ENCODE results near the gene ST3GAL4. TPM values are rescaled to one million over a fixed set of nuclear protein-coding genes. Genes with fewer than 3 reads are reported as not detected.
A peak's percentile ranks its signal among the peaks of the same experiment; 100 is the strongest.

ST3GAL4 gene
- total RNA-seq, 1 donor, result 13.8 TPM

DNA sequence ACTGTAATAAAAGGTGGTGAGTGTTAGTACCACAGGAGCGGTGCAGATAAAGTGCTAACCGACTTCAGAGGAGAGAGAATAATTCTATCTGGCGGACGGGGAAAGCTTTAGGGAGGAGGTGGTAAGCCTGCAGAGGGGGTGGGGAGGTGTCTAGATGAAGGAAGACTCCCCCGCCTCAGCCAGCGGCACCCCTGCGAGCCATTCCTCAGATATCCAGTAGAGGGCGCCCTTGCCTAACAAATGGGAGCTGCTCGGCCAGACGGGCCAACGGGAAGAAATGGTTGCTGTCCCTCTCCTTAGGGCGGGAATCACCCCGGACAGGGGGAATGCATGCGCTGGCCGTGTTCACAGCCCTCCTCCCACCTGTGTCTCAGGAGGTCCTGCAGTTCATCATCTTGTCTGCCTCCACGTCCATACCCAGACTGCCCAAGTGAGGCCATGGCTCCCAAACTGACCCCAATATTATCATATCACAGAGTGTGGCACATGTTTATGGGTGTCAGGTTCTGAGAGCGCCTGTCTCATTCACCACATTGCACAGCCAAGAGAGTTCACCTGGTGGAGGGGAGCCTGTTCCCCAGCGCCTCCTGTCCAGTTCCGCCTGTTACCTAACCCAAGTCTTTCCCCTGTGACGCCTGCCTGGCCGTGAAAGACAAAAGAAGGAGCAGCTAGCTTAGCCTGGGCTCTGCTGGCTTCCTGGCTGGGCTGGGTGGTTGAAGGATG is 85.5 kb downstream of the ST3GAL4 start:
- Histone ChIP-seq H2AFZ (ENCODE audit: low read length) (no peak overlapping the region), H3K4me2 (ENCODE audit: insufficient read depth, low read length) (peak overlapping the region; percentile 22), H3K79me2 (ENCODE audit: insufficient read depth, low read length) (no peaks in the 10 kb centered on the region), H3K9me3 (ENCODE audit: low read depth, low read length) (no peaks in the 10 kb centered on the region), H3K4me3 (ENCODE audit: insufficient read depth, low read length) (no peak overlapping the region), H3K27me3 (ENCODE audit: insufficient read depth, low read length) (no peaks in the 10 kb centered on the region), H3K36me3 (ENCODE audit: insufficient read depth, low read length) (no peaks in the 10 kb centered on the region), H4K20me1 (ENCODE audit: insufficient read depth, low read length) (no peaks in the 10 kb centered on the region), H3K4me1 (ENCODE audit: insufficient read depth, low read length) (no peaks in the 10 kb centered on the region), H3K27ac (ENCODE audit: low read depth, low read length) (no peak overlapping the region)
- peak; percentile 99 for DNase-seq (ENCODE audit: insufficient read length, low spot score, missing footprints)
- TF ChIP-seq, protein P1, sequence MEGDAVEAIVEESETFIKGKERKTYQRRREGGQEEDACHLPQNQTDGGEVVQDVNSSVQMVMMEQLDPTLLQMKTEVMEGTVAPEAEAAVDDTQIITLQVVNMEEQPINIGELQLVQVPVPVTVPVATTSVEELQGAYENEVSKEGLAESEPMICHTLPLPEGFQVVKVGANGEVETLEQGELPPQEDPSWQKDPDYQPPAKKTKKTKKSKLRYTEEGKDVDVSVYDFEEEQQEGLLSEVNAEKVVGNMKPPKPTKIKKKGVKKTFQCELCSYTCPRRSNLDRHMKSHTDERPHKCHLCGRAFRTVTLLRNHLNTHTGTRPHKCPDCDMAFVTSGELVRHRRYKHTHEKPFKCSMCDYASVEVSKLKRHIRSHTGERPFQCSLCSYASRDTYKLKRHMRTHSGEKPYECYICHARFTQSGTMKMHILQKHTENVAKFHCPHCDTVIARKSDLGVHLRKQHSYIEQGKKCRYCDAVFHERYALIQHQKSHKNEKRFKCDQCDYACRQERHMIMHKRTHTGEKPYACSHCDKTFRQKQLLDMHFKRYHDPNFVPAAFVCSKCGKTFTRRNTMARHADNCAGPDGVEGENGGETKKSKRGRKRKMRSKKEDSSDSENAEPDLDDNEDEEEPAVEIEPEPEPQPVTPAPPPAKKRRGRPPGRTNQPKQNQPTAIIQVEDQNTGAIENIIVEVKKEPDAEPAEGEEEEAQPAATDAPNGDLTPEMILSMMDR (IDR thresholded peaks at IDR 0.05; ENCODE audit: extremely low read depth, low read depth, low read length), result peak; percentile 91

DNA sequence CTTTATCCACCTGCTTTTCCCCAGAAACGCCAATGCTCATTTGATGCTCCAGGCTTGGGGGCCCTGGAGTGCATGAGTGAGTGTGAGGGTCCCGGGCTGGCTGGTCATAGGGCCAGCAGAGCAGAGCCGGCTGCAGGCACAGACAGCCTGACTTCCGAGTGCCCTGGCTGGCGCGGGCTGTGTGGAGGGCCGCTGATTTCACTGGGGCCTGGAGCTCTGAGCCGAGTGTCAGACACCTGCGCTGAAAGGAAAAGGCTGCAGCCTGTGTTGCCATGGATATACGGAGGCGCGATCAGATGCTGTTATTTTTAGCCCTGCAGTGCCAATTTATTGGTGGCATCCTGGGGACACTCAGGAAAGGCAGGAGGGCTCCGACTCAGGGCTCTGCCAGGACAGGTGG is 87.6 kb downstream of the ST3GAL4 start:
- no peaks in the 10 kb centered on the region for H4K20me1 ChIP-seq (ENCODE audit: insufficient read depth, low read length)

DNA sequence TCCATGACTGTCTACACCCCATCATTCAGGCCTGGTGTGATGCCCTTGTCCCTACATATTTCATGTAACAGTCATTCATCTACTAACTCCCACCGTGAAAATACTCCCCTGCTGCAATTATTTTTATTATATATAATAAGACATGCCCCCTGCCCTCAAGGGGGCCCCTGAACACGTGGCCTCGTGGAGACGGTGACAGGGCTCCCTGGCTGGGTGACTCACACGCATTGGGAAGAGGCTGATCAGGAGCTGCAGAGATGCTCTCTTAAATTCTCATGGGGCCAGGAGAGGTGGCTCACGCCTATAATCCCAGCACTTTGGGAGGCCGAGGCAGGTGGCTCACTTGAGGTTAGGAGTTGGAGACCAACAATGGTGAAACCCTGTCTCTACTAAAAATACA is 88.6 kb downstream of the ST3GAL4 start:
- no peak overlapping the region for H2AFZ ChIP-seq (ENCODE audit: low read length)
- TF ChIP-seq, protein P1 (IDR thresholded peaks at IDR 0.05; ENCODE audit: extremely low read depth, low read depth, low read length), result no peak
- no peak overlapping the region for H3K4me2 ChIP-seq (ENCODE audit: insufficient read depth, low read length)
- H3K9me3 ChIP-seq (ENCODE audit: low read depth, low read length), result no peaks in the 10 kb centered on the region
- H3K27me3 ChIP-seq (ENCODE audit: insufficient read depth, low read length), result no peaks in the 10 kb centered on the region
- no peaks in the 10 kb centered on the region for H3K79me2 ChIP-seq (ENCODE audit: insufficient read depth, low read length)
- H3K27ac ChIP-seq (ENCODE audit: low read depth, low read length), result no peak overlapping the region
- no peaks in the 10 kb centered on the region for H3K36me3 ChIP-seq (ENCODE audit: insufficient read depth, low read length)
- H3K4me3 ChIP-seq (ENCODE audit: insufficient read depth, low read length), result no peak overlapping the region
- H3K4me1 ChIP-seq (ENCODE audit: insufficient read depth, low read length), result no peaks in the 10 kb centered on the region
- no peak for DNase-seq (ENCODE audit: insufficient read length, low spot score, missing footprints)
- no peaks in the 10 kb centered on the region for H4K20me1 ChIP-seq (ENCODE audit: insufficient read depth, low read length)

More for the DNA sequence above, 87.6 kb downstream of the ST3GAL4 start:
- H2AFZ ChIP-seq (ENCODE audit: low read length), result no peak overlapping the region
- no peaks in the 10 kb centered on the region for H3K36me3 ChIP-seq (ENCODE audit: insufficient read depth, low read length)
- DNase-seq (ENCODE audit: insufficient read length, low spot score, missing footprints), result no peak
- H3K9me3 ChIP-seq (ENCODE audit: low read depth, low read length), result no peaks in the 10 kb centered on the region
- TF ChIP-seq, protein P1 (IDR thresholded peaks at IDR 0.05; ENCODE audit: extremely low read depth, low read depth, low read length), result no peak
- no peak overlapping the region for H3K4me2 ChIP-seq (ENCODE audit: insufficient read depth, low read length)
- no peaks in the 10 kb centered on the region for H3K4me1 ChIP-seq (ENCODE audit: insufficient read depth, low read length)
- no peak overlapping the region for H3K27ac ChIP-seq (ENCODE audit: low read depth, low read length)
- no peak overlapping the region for H3K4me3 ChIP-seq (ENCODE audit: insufficient read depth, low read length)
- H3K79me2 ChIP-seq (ENCODE audit: insufficient read depth, low read length), result no peaks in the 10 kb centered on the region
- no peaks in the 10 kb centered on the region for H3K27me3 ChIP-seq (ENCODE audit: insufficient read depth, low read length)

DNA sequence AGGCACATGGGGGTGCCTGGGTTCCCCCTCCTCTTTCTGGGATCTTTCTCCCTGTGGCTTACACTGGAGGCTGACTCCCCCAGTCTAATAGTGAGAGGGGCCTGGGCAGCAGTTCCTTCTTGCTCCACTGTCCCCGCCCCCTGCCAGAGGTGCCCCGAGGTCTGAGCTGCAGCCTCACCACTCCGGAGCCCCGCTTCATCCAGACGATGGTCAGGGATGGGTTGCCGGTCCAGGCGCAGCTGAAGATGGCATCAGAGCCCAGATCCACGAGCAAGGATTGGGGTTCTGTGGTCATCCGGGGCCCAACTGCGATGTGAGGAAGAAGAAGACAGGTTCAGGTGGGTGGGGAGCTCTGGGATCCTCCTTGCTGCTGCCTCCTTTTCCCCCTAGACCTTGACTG is 91.1 kb downstream of the ST3GAL4 start:
- TF ChIP-seq, protein P1 (IDR thresholded peaks at IDR 0.05; ENCODE audit: extremely low read depth, low read depth, low read length), result no peak
- Histone ChIP-seq H4K20me1 (ENCODE audit: insufficient read depth, low read length) (peaks cover 5% of the 10 kb centered on the region), H3K4me2 (ENCODE audit: insufficient read depth, low read length) (no peak overlapping the region), H3K79me2 (ENCODE audit: insufficient read depth, low read length) (no peaks in the 10 kb centered on the region), H3K4me3 (ENCODE audit: insufficient read depth, low read length) (no peak overlapping the region), H3K27ac (ENCODE audit: low read depth, low read length) (no peak overlapping the region), H3K9me3 (ENCODE audit: low read depth, low read length) (no peaks in the 10 kb centered on the region), H3K27me3 (ENCODE audit: insufficient read depth, low read length) (no peaks in the 10 kb centered on the region), H2AFZ (ENCODE audit: low read length) (no peak overlapping the region), H3K36me3 (ENCODE audit: insufficient read depth, low read length) (no peaks in the 10 kb centered on the region), H3K4me1 (ENCODE audit: insufficient read depth, low read length) (no peaks in the 10 kb centered on the region)
- DNase-seq (ENCODE audit: insufficient read length, low spot score, missing footprints), result no peak
